ENCODE data around the gene NAALADL2.
"Not testable (repeated sequence)": the region's sequence is repeated elsewhere in the genome, so short reads cannot be mapped to it uniquely, and the experiment has no call there.

The NAALADL2 gene

DNA sequence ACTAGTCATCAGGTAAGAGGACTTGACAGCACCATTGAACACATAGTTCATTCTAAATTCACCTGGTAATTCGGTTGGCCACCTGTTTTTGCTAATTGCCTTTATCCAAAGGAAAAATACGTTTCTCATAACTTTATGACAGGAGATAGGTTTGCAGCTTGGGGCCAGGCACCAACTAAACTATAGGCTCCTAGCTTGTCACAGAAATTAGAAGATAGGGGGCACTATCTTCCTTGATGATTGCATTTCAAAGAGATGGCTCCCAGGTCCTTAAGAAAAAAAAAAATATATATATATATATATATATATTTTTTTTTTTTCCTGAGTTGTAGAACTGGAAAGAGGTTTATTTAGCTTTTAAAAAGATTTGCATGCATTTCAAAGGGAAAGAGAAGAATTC, 563.6 kb downstream of the NAALADL2 start:
- H3K27ac ChIP-seq (ENCODE audit: low read depth, low read length, poor library complexity, severe bottlenecking) = no peak overlapping the region
- H3F3A ChIP-seq (ENCODE audit: insufficient read depth, low read length) = no peaks in the 10 kb centered on the region
- H3K9ac ChIP-seq (ENCODE audit: low read length) = no peak overlapping the region
- H2AFZ ChIP-seq (ENCODE audit: low read length) = no peak overlapping the region
- no peaks in the 10 kb centered on the region for H3K36me3 ChIP-seq (ENCODE audit: insufficient read depth, low read length)
- no peak overlapping the region for H3K4me2 ChIP-seq (ENCODE audit: low read length)
- 0 out of 2 replicates have a peak, but pooled peaks cover under 1% of the 10 kb centered on the region for H4K20me1 ChIP-seq (ENCODE audit: insufficient read depth, low read length)
- no peaks in the 10 kb centered on the region for H3K79me2 ChIP-seq (ENCODE audit: insufficient read depth, low read length)
- H3K9me2 ChIP-seq (ENCODE audit: low read depth, low read length) = no peaks in the 10 kb centered on the region
- no peak overlapping the region for H3K4me3 ChIP-seq (ENCODE audit: low read depth, low read length, poor library complexity, severe bottlenecking)
- TF ChIP-seq, protein P1, sequence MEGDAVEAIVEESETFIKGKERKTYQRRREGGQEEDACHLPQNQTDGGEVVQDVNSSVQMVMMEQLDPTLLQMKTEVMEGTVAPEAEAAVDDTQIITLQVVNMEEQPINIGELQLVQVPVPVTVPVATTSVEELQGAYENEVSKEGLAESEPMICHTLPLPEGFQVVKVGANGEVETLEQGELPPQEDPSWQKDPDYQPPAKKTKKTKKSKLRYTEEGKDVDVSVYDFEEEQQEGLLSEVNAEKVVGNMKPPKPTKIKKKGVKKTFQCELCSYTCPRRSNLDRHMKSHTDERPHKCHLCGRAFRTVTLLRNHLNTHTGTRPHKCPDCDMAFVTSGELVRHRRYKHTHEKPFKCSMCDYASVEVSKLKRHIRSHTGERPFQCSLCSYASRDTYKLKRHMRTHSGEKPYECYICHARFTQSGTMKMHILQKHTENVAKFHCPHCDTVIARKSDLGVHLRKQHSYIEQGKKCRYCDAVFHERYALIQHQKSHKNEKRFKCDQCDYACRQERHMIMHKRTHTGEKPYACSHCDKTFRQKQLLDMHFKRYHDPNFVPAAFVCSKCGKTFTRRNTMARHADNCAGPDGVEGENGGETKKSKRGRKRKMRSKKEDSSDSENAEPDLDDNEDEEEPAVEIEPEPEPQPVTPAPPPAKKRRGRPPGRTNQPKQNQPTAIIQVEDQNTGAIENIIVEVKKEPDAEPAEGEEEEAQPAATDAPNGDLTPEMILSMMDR (IDR thresholded peaks at IDR 0.05; ENCODE audit: low read length) = no peak
- TF ChIP-seq EZH2 (IDR thresholded peaks at IDR 0.05; ENCODE audit: borderline replicate concordance, low read length) = no peak
- no peaks in the 10 kb centered on the region for H3K4me1 ChIP-seq (ENCODE audit: insufficient read depth, low read length, severe bottlenecking)
- no peaks in the 10 kb centered on the region for H3K9me3 ChIP-seq (ENCODE audit: low read length)
- no peaks in the 10 kb centered on the region for H3K27me3 ChIP-seq (ENCODE audit: insufficient read depth, low read length)

DNA sequence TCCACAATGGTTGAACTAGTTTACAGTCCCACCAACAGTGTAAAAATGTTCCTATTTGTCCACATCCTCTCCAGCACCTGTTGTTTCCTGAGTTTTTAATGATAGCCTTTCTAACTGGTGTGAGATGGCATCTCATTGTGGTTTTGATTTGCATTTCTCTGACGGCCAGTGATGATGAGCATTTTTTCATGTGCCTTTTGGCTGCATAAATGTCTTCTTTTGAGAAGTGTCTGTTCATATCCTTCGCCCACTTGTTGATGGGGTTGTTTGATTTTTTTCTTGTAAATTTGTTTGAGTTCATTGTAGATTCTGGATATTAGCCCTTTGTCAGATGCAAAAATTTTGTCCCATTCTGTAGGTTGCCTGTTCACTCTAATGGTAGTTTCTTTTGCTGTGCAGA, 564.7 kb downstream of the NAALADL2 start:
- H3K4me2 ChIP-seq (ENCODE audit: low read length); H3K9ac ChIP-seq (ENCODE audit: low read length); H3K79me2 ChIP-seq (ENCODE audit: insufficient read depth, low read length); H3K9me3 ChIP-seq (ENCODE audit: low read length); H3F3A ChIP-seq (ENCODE audit: insufficient read depth, low read length); H3K4me3 ChIP-seq (ENCODE audit: low read depth, low read length, poor library complexity, severe bottlenecking); H3K9me2 ChIP-seq (ENCODE audit: low read depth, low read length); H4K20me1 ChIP-seq (ENCODE audit: insufficient read depth, low read length); H3K27ac ChIP-seq (ENCODE audit: low read depth, low read length, poor library complexity, severe bottlenecking); H2AFZ ChIP-seq (ENCODE audit: low read length); H3K4me1 ChIP-seq (ENCODE audit: insufficient read depth, low read length, severe bottlenecking); H3K36me3 ChIP-seq (ENCODE audit: insufficient read depth, low read length); H3K27me3 ChIP-seq (ENCODE audit: insufficient read depth, low read length): not testable (repeated sequence)

DNA sequence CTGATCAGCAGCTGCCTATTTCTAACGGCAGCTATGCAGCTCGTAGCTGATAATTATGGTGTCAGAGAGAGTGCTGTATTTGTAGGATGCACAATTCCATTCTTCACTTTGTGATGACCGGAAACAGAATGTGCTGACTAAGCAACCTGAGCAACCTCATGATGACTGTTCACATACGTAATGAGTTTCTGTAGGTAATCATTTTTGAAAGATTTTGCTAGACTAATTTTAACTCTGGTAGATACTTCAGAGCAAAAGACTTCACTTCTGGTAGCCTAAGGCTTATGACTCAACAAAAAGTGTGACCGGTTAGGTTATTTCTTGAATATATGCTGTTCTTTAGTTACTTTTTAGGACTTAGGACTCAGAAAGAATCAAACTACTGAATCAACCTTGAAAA, 567.7 kb downstream of the NAALADL2 start:
- no peak overlapping the region for H3K4me3 ChIP-seq (ENCODE audit: low read depth, low read length, poor library complexity, severe bottlenecking)
- no peaks in the 10 kb centered on the region for H3K9me2 ChIP-seq (ENCODE audit: low read depth, low read length)
- H3K9ac ChIP-seq (ENCODE audit: low read length) = no peak overlapping the region
- no peaks in the 10 kb centered on the region for H4K20me1 ChIP-seq (ENCODE audit: insufficient read depth, low read length)
- no peaks in the 10 kb centered on the region for H3K36me3 ChIP-seq (ENCODE audit: insufficient read depth, low read length)
- no peak for TF ChIP-seq EZH2 (IDR thresholded peaks at IDR 0.05; ENCODE audit: borderline replicate concordance, low read length)
- TF ChIP-seq, protein P1 (IDR thresholded peaks at IDR 0.05; ENCODE audit: low read length) = no peak
- H3F3A ChIP-seq (ENCODE audit: insufficient read depth, low read length) = no peaks in the 10 kb centered on the region
- no peaks in the 10 kb centered on the region for H3K79me2 ChIP-seq (ENCODE audit: insufficient read depth, low read length)
- H3K27me3 ChIP-seq (ENCODE audit: insufficient read depth, low read length) = no peaks in the 10 kb centered on the region
- no peaks in the 10 kb centered on the region for H3K4me1 ChIP-seq (ENCODE audit: insufficient read depth, low read length, severe bottlenecking)
- no peaks in the 10 kb centered on the region for H3K9me3 ChIP-seq (ENCODE audit: low read length)
- H2AFZ ChIP-seq (ENCODE audit: low read length) = no peak overlapping the region
- H3K27ac ChIP-seq (ENCODE audit: low read depth, low read length, poor library complexity, severe bottlenecking) = no peak overlapping the region
- no peak overlapping the region for H3K4me2 ChIP-seq (ENCODE audit: low read length)

DNA sequence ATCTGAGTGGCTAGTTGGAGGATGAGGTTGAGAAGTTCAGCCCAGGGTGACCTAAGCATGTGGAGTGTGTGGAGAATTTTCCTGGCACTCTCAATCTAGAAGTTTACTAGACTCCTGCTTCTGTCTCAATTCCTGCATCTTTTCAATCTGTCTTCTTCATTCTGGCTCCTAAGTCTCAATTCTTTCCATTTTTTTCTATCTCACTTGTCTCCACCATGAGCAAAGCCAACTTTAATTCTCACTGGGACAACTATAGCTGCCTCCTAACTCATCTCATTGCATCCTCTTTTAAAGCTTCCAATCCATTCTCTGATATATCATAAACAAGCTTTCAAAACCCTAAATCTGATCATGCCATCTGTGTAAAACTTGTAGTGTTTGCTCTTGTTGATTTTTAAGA, 569.3 kb downstream of the NAALADL2 start:
- Histone ChIP-seq H3K9me3 (ENCODE audit: low read length) (no peaks in the 10 kb centered on the region), H4K20me1 (ENCODE audit: insufficient read depth, low read length) (no peaks in the 10 kb centered on the region), H3K4me2 (ENCODE audit: low read length) (no peak overlapping the region), H3K4me3 (ENCODE audit: low read depth, low read length, poor library complexity, severe bottlenecking) (no peak overlapping the region), H3K79me2 (ENCODE audit: insufficient read depth, low read length) (no peaks in the 10 kb centered on the region), H2AFZ (ENCODE audit: low read length) (no peak overlapping the region), H3K27me3 (ENCODE audit: insufficient read depth, low read length) (no peaks in the 10 kb centered on the region), H3K9ac (ENCODE audit: low read length) (no peak overlapping the region), H3K9me2 (ENCODE audit: low read depth, low read length) (no peaks in the 10 kb centered on the region), H3F3A (ENCODE audit: insufficient read depth, low read length) (no peaks in the 10 kb centered on the region), H3K36me3 (ENCODE audit: insufficient read depth, low read length) (no peaks in the 10 kb centered on the region), H3K27ac (ENCODE audit: low read depth, low read length, poor library complexity, severe bottlenecking) (no peak overlapping the region), H3K4me1 (ENCODE audit: insufficient read depth, low read length, severe bottlenecking) (no peaks in the 10 kb centered on the region)
- TF ChIP-seq, protein P1 (IDR thresholded peaks at IDR 0.05; ENCODE audit: low read length) = no peak
- TF ChIP-seq EZH2 (IDR thresholded peaks at IDR 0.05; ENCODE audit: borderline replicate concordance, low read length) = no peak

Measured in OCI-LY1 (cell line).